GM19372 (cell line): ENCODE data around the gene STIP1.

Experiments used
- ATAC-seq: cut with Tn5 transposase; IDR thresholded peaks from one replicate; pipeline ENCODE4 v1.9.1; 2021; ENCODE audit warnings: mild to moderate bottlenecking, low read depth, moderate library complexity; ENCODE audit not compliant: unreplicated experiment

Gene STIP1

GRCh38 chr11:64248578-64248977 lies 62.6 kb downstream of the STIP1 start:
- ATAC-seq: no peak

GRCh38 chr11:64249038-64249437 lies 63.1 kb downstream of the STIP1 start:
- no peak for ATAC-seq

- ATAC-seq: no peak
Observed at GRCh38 chr11:64249563-64250414, 63.8 kb downstream of the STIP1 start.

- ATAC-seq: no peak
Observed at GRCh38 chr11:64250415-64251015, 64.5 kb downstream of the STIP1 start.

- ATAC-seq: no peak
Observed at GRCh38 chr11:64251016-64251752, 65.2 kb downstream of the STIP1 start, which contains the start of gene PLCB3. Gene PLCB3 (plus strand): TSS chr11:64251530. CDS start chr11:64251650, 120 bp downstream.

- no peak for ATAC-seq
Observed at GRCh38 chr11:64251753-64252002, 65.7 kb downstream of the STIP1 start.

- no peak for ATAC-seq
Observed at GRCh38 chr11:64252003-64252872, 66.3 kb downstream of the STIP1 start.

- no peak for ATAC-seq
Observed at GRCh38 chr11:64253043-64253442, 67.1 kb downstream of the STIP1 start.

GRCh38 chr11:64253481-64253880 lies 67.5 kb downstream of the STIP1 start:
- ATAC-seq: no peak
